H9 (cell line): ENCODE measurements around the gene OR10J1. TPM values are rescaled to one million over a fixed set of nuclear protein-coding genes. Genes with fewer than 3 reads are reported as not detected.

Experiments used
- DNase-seq: peaks from one replicate; pipeline ENCODE4 v3.0.0-alpha.2; 2017
- H2AFZ ChIP-seq: one replicate; pipeline ENCODE4 v1.6.1; 2013; ENCODE audit warnings: mild to moderate bottlenecking, low read length, control low read depth, moderate library complexity
- H2AK5ac ChIP-seq: 2 replicates; pipeline ENCODE4 v1.6.1; 2013; ENCODE audit warnings: low read length, control low read depth, mixed read lengths; ENCODE audit not compliant: insufficient read length
- H2BK120ac ChIP-seq: one replicate; pipeline ENCODE4 v1.6.1; 2013; ENCODE audit warnings: low read depth, mild to moderate bottlenecking, low read length, control low read depth, inconsistent platforms; ENCODE audit not compliant: poor library complexity, severe bottlenecking
- H2BK12ac ChIP-seq: 2 replicates; pipeline ENCODE4 v1.6.1; 2013; ENCODE audit warnings: low read length, control low read depth, mixed read lengths, low read depth; ENCODE audit not compliant: insufficient read length
- H2BK15ac ChIP-seq: 2 replicates; pipeline ENCODE4 v1.6.1; 2013; ENCODE audit warnings: low read depth, low read length, control low read depth
- H2BK20ac ChIP-seq: one replicate; pipeline ENCODE4 v1.6.1; 2013; ENCODE audit warnings: low read depth, mild to moderate bottlenecking, low read length, control low read depth, inconsistent platforms; ENCODE audit not compliant: poor library complexity, severe bottlenecking
- H2BK5ac ChIP-seq: 2 replicates; pipeline ENCODE4 v1.6.1; 2013; ENCODE audit warnings: low read length, control low read depth, mixed read lengths; ENCODE audit not compliant: insufficient read length
- H3K14ac ChIP-seq: 2 replicates; pipeline ENCODE4 v1.6.1; 2013; ENCODE audit warnings: low read length, control low read depth; ENCODE audit not compliant: insufficient read depth
- H3K18ac ChIP-seq: 2 replicates; pipeline ENCODE4 v1.6.1; 2013; ENCODE audit warnings: low read depth, mild to moderate bottlenecking, mixed read lengths, low read length, control low read depth; ENCODE audit not compliant: insufficient read length
- H3K23ac ChIP-seq: 2 replicates; pipeline ENCODE4 v1.6.1; 2013; ENCODE audit warnings: low read length, control low read depth, mixed read lengths, low read depth; ENCODE audit not compliant: insufficient read length
- H3K23me2 ChIP-seq: 2 replicates; pipeline ENCODE4 v1.6.1; 2013; ENCODE audit warnings: low read depth, mild to moderate bottlenecking, mixed read lengths, low read length, control low read depth; ENCODE audit not compliant: insufficient read length, poor library complexity, severe bottlenecking
- H3K27ac ChIP-seq: 2 replicates; pipeline ENCODE4 v1.5.1; 2013; ENCODE audit warnings: low read length, control low read depth, mixed read lengths, low read depth; ENCODE audit not compliant: insufficient read length
- H3K27me3 ChIP-seq: 2 replicates; pipeline ENCODE4 v1.6.1; 2013; ENCODE audit warnings: low read length, control low read depth, inconsistent platforms; ENCODE audit not compliant: insufficient read depth
- H3K4ac ChIP-seq: 2 replicates; pipeline ENCODE4 v1.6.1; 2013; ENCODE audit warnings: low read depth, mild to moderate bottlenecking, control low read depth, inconsistent platforms, low read length, moderate library complexity
- H3K4me1 ChIP-seq: 2 replicates; pipeline ENCODE4 v1.6.1; 2013; ENCODE audit warnings: low read length, control low read depth, inconsistent platforms; ENCODE audit not compliant: insufficient read depth
- H3K4me2 ChIP-seq: 2 replicates; pipeline ENCODE4 v1.6.1; 2013; ENCODE audit warnings: low read length, control low read depth, mixed read lengths; ENCODE audit not compliant: insufficient read length, insufficient read depth
- H3K56ac ChIP-seq: 2 replicates; pipeline ENCODE4 v1.6.1; 2013; ENCODE audit warnings: low read depth, mild to moderate bottlenecking, mixed read lengths, low read length, control low read depth; ENCODE audit not compliant: insufficient read length
- H3K79me1 ChIP-seq: 2 replicates; pipeline ENCODE4 v1.6.1; 2013; ENCODE audit warnings: low read depth, mild to moderate bottlenecking, moderate library complexity, low read length, control low read depth, inconsistent platforms; ENCODE audit not compliant: insufficient read depth, poor library complexity, severe bottlenecking
- H3K79me2 ChIP-seq: 2 replicates; pipeline ENCODE4 v1.6.1; 2013; ENCODE audit warnings: low read length, control low read depth, inconsistent platforms; ENCODE audit not compliant: insufficient read depth
- H3K9ac ChIP-seq: 2 replicates; pipeline ENCODE4 v1.6.1; 2013; ENCODE audit warnings: low read length, control low read depth, mixed read lengths; ENCODE audit not compliant: insufficient read length; ENCODE audit errors: extremely low read depth
- H3K9me3 ChIP-seq: one replicate; pipeline ENCODE4 v1.6.1; 2013; ENCODE audit warnings: low read depth, low read length, inconsistent platforms; ENCODE audit not compliant: control insufficient read depth
- H3T11ph ChIP-seq: one replicate; pipeline ENCODE4 v1.6.1; 2013; ENCODE audit warnings: mild to moderate bottlenecking, low read length, control low read depth, inconsistent platforms
- H4K20me1 ChIP-seq: one replicate; pipeline ENCODE4 v1.6.1; 2013; ENCODE audit not compliant: control insufficient read depth, insufficient read length, insufficient read depth
- H4K5ac ChIP-seq: 2 replicates; pipeline ENCODE4 v1.6.1; 2013; ENCODE audit warnings: low read depth, mild to moderate bottlenecking, mixed read lengths, low read length, control low read depth; ENCODE audit not compliant: insufficient read length
- H4K8ac ChIP-seq: replicated peaks from 2 replicates; pipeline ENCODE4 v1.6.1; 2013; ENCODE audit warnings: low read length, control low read depth, mixed read lengths, low read depth; ENCODE audit not compliant: insufficient read length
- H4K91ac ChIP-seq: 2 replicates; pipeline ENCODE4 v1.6.1; 2013; ENCODE audit warnings: low read depth, mild to moderate bottlenecking, moderate library complexity, mixed read lengths, low read length, control low read depth; ENCODE audit not compliant: insufficient read length
- H3K27ac Mint-ChIP-seq, 3 experiments: 2 replicates in 2 of 3; 3 replicates in 1 of 3; pipeline ENCODE4 v1.8.0; 2020 to 2021; ENCODE audit warnings: mixed read lengths in 3 of 3, mild to moderate bottlenecking in 1 of 3, moderate library complexity in 1 of 3
- H3K27me3 Mint-ChIP-seq: 2 replicates; pipeline ENCODE4 v1.8.0; 2021; ENCODE audit warnings: low read depth, mild to moderate bottlenecking, moderate library complexity, mixed read lengths
- H3K36me3 Mint-ChIP-seq, 3 experiments: 2 replicates in 2 of 3; 3 replicates in 1 of 3; pipeline ENCODE4 v1.8.0; 2020 to 2021; ENCODE audit warnings: low read depth in 3 of 3, mixed read lengths in 3 of 3; ENCODE audit not compliant: insufficient read depth in 1 of 3
- H3K4me1 Mint-ChIP-seq, 2 experiments: 2 replicates each; pipeline ENCODE4 v1.8.0; 2020; ENCODE audit warnings: mixed read lengths in 2 of 2
- H3K4me3 Mint-ChIP-seq, 2 experiments: 2 replicates in 1 of 2; 3 replicates in 1 of 2; pipeline ENCODE4 v1.8.0; 2020 to 2021; ENCODE audit warnings: mild to moderate bottlenecking in 2 of 2, mixed read lengths in 2 of 2, moderate library complexity in 1 of 2
- H3K9me3 Mint-ChIP-seq, 2 experiments: 2 replicates in 1 of 2; 3 replicates in 1 of 2; pipeline ENCODE4 v1.8.0; 2020; ENCODE audit warnings: mild to moderate bottlenecking in 2 of 2, mixed read lengths in 2 of 2, moderate library complexity in 1 of 2
- CTCF ChIP-seq: fragments of 200-600 bp; sonication (generic); conservative IDR thresholded peaks from 3 replicates; pipeline ENCODE4 v1.8.0; 2021; ENCODE audit warnings: antibody characterized with exemption, mild to moderate bottlenecking
- WGBS: extraction: QIAGEN DNeasy Blood & Tissue Kit; methylation state at CpG from one replicate; pipeline ENCODE4 v1.1.7; 2013; ENCODE audit warnings: missing lambda C conversion rate, low lambda C conversion rate, mixed read lengths; ENCODE audit not compliant: insufficient read length; ENCODE audit errors: extremely low coverage; 5-methylcytosine and 5-hydroxymethylcytosine counted together
- total RNA-seq: library from RNA; stranded (reverse); gene quantifications from 2 replicates; pipeline ENCODE4 v1.2.1, GENCODE V29; 2021

The OR10J1 gene
- total RNA-seq, 1 experiment from 2014 or later: not detected

DNA sequence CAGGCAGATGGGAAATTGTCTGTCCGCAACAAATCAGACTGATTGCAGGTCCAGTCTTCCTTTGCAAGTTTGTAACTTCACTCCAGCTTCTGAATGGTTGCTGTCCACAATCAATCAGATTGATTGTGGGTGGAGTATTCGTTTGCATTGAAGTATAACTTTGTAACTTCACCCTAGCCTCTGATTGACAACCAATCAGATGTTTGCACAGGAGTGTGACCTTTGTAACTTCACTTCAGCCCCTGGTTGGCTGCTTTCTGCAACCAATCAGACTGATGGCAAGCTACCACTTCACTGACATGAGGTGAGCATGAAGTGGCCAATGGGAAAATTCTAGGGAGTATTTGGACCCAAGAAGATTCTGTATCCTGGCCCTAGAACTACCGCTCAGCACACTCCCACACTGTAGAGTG lies 25.7 kb downstream of the OR10J1 start:
- no peaks in the 10 kb centered on the region for H3K79me1 ChIP-seq
- H3K18ac ChIP-seq: no peak overlapping the region
- H3K27me3 ChIP-seq: no peaks in the 10 kb centered on the region
- H3K9ac ChIP-seq: no peak overlapping the region
- no peak for DNase-seq
- H3K9me3 ChIP-seq: peaks cover 4% of the 10 kb centered on the region
- H3K23ac ChIP-seq: no peak overlapping the region
- Mint-ChIP-seq H3K27ac (no peak overlapping the region), H3K27me3 (no peaks in the 10 kb centered on the region), H3K9me3 (peaks cover 15 to 61% of the 10 kb centered on the region in 2 experiments), H3K4me3 (no peak overlapping the region), H3K36me3 (peaks cover 0 to 29% (median 5%) of the 10 kb centered on the region in 3 experiments; a peak in 4 of 7 replicates), H3K4me1 (no peaks in the 10 kb centered on the region)
- no peaks in the 10 kb centered on the region for H3K4me1 ChIP-seq
- H4K20me1 ChIP-seq: no peaks in the 10 kb centered on the region
- no peak overlapping the region for H2BK120ac ChIP-seq
- H4K5ac ChIP-seq: no peak overlapping the region
- H2AK5ac ChIP-seq: no peak overlapping the region
- H3K79me2 ChIP-seq: no peaks in the 10 kb centered on the region
- H3K4me2 ChIP-seq: no peak overlapping the region
- no peak overlapping the region for H2BK12ac ChIP-seq
- no peak overlapping the region for H2AFZ ChIP-seq
- no peak overlapping the region for H4K8ac ChIP-seq
- no peak overlapping the region for H3K4ac ChIP-seq
- H3K56ac ChIP-seq: no peak overlapping the region
- H2BK15ac ChIP-seq: no peak overlapping the region
- no peaks in the 10 kb centered on the region for H3K23me2 ChIP-seq
- no peak overlapping the region for H2BK5ac ChIP-seq
- H3K14ac ChIP-seq: no peak overlapping the region
- no peak for TF ChIP-seq CTCF
- WGBS: no CpG with 5 or more reads among the region's 3 CpGs
- no peak overlapping the region for H4K91ac ChIP-seq
- H3T11ph ChIP-seq: no peak overlapping the region
- H2BK20ac ChIP-seq: no peak overlapping the region
- H3K27ac ChIP-seq: no peak overlapping the region
